Gastrocnemius medialis (tissue), 4 donors: ENCODE measurements around the gene ZNF536. TPM values are rescaled to one million over a fixed set of nuclear protein-coding genes. Genes with fewer than 3 reads are reported as not detected.

ENCODE experiments used
- ATAC-seq, 2 donors: fragments of 150-250 bp; one replicate each; pipeline ENCODE4 v1.9.1; 2016
- DNase-seq, 2 donors: peaks; one replicate each; pipeline ENCODE4 v3.0.0-alpha.2; 2019
- H3K27ac ChIP-seq, 4 donors: fragments of 200-600 bp; sonication (generic); 1 replicate in 1 of 4; 2 replicates in 3 of 4; pipeline ENCODE4 v1.5.1; 2016 to 2018; ENCODE audit warnings: mild to moderate bottlenecking in 2 of 4, moderate library complexity in 1 of 4
- H3K27me3 ChIP-seq, 3 donors: fragments of 200-600 bp; sonication (generic) in 2 of 3; 1 replicate in 1 of 3; 2 replicates in 2 of 3; pipeline versions ENCODE4 v1.5.1 to v1.6.0; 2016 to 2019; ENCODE audit warnings: mild to moderate bottlenecking in 1 of 3, moderate library complexity in 1 of 3
- H3K36me3 ChIP-seq, 2 donors: fragments of 200-600 bp; sonication (generic) in 1 of 2; one replicate each; pipeline ENCODE4 v1.5.1; 2017 to 2018
- H3K4me1 ChIP-seq, 2 donors: fragments of 200-600 bp; sonication (generic) in 1 of 2; one replicate each; pipeline ENCODE4 v1.5.1; 2016 to 2017; ENCODE audit warnings: mild to moderate bottlenecking in 2 of 2
- H3K4me3 ChIP-seq, 4 donors: fragments of 200-600 bp; sonication (generic) in 3 of 4; 1 replicate in 1 of 4; 2 replicates in 3 of 4; pipeline ENCODE4 v1.5.1; 2016 to 2019; ENCODE audit warnings: mild to moderate bottlenecking in 2 of 4
- H3K9me3 ChIP-seq, 3 donors: fragments of 200-600 bp; sonication (generic) in 2 of 3; 1 replicate in 1 of 3; 2 replicates in 2 of 3; pipeline ENCODE4 v1.5.1; 2016 to 2019
- CTCF ChIP-seq, 5 experiments: fragments of 450-650 bp in 3 of 5; fragments of 200-600 bp in 2 of 5; sonication (generic) in 2 of 5; IDR thresholded peaks in 4 of 5; conservative IDR thresholded peaks in 1 of 5; 1 replicate in 4 of 5; 2 replicates in 1 of 5; pipeline ENCODE4 v1.5.1; 2016 to 2019; ENCODE audit warnings: antibody characterized with exemption in 5 of 5, mild to moderate bottlenecking in 3 of 5, moderate library complexity in 3 of 5
- POLR2A ChIP-seq, 2 donors: fragments of 450-650 bp; IDR thresholded peaks; one replicate each; pipeline ENCODE4 v1.6.1; 2017; ENCODE audit warnings: antibody characterized with exemption in 2 of 2, mild to moderate bottlenecking in 2 of 2, moderate library complexity in 2 of 2
- in situ Hi-C, 4 donors: fragments of 200-750 bp; cut with MboI; loops; one replicate each; pipeline versions ENCODE4 v1.15.0 to v1.8.0; 2017; ENCODE audit warnings: low sequenced_read_pairs in 4 of 4
- intact Hi-C: fragments of 100-400 bp; cut with DNase I; formaldehyde crosslinking; loops from one replicate; pipeline ENCODE4 v1.15.1; 2023; ENCODE audit warnings: low total_unique reads
- total RNA-seq, 4 donors: library from RNA; depleted of rRNA; stranded (reverse); fragments of >200 nt; gene quantifications; one replicate each; pipeline versions ENCODE4 v1.1.0 to v1.2.3, GENCODE V29; 2016

Gene ZNF536
- total RNA-seq, 4 donors from 2014 or later = 0.12 to 0.44 (median 0.20) TPM; not detected in 1

- Histone ChIP-seq H3K4me3 (no peak overlapping the region), H3K27me3 (no peaks in the 10 kb centered on the region), H3K27ac (no peak overlapping the region), H3K9me3 (no peaks in the 10 kb centered on the region), H3K4me1 (no peaks in the 10 kb centered on the region), H3K36me3 (no peaks in the 10 kb centered on the region)
- TF ChIP-seq POLR2A (IDR thresholded peaks at IDR 0.05) = no peak
- in situ Hi-C loops = no loop called here
- intact Hi-C loops = no loop called here
- ATAC-seq (no peak), DNase-seq (no peak)
Observed at GRCh38 chr19:30426864-30427263, 54.7 kb downstream of the ZNF536 start.

- H3K4me1 ChIP-seq = no peaks in the 10 kb centered on the region
- DNase-seq (no peak), ATAC-seq (no peak)
- no peaks in the 10 kb centered on the region for H3K36me3 ChIP-seq
- in situ Hi-C loops = no loop called here
- TF ChIP-seq POLR2A (IDR thresholded peaks at IDR 0.05) (no peak), CTCF (IDR thresholded peaks at IDR 0.05 in 4 of 5, conservative IDR thresholded peaks at IDR 0.05 in 1 of 5) (no peak)
- intact Hi-C loops = no loop called here
- H3K27me3 ChIP-seq = no peaks in the 10 kb centered on the region
- no peak overlapping the region for H3K4me3 ChIP-seq
- H3K27ac ChIP-seq = no peak overlapping the region
- no peaks in the 10 kb centered on the region for H3K9me3 ChIP-seq
Observed at GRCh38 chr19:30428092-30428680, 56.0 kb downstream of the ZNF536 start.

- DNase-seq (no peak), ATAC-seq (no peak)
- no peak overlapping the region for H3K27ac ChIP-seq
- no peaks in the 10 kb centered on the region for H3K36me3 ChIP-seq
- no peak overlapping the region for H3K4me3 ChIP-seq
- in situ Hi-C loops = no loop called here
- no peaks in the 10 kb centered on the region for H3K4me1 ChIP-seq
- TF ChIP-seq CTCF (IDR thresholded peaks at IDR 0.05 in 4 of 5, conservative IDR thresholded peaks at IDR 0.05 in 1 of 5) (no peak), POLR2A (IDR thresholded peaks at IDR 0.05) (no peak)
- intact Hi-C loops = no loop called here
- no peaks in the 10 kb centered on the region for H3K27me3 ChIP-seq
- no peaks in the 10 kb centered on the region for H3K9me3 ChIP-seq
Observed at GRCh38 chr19:30428844-30429243, 56.7 kb downstream of the ZNF536 start.

- no peaks in the 10 kb centered on the region for H3K36me3 ChIP-seq
- intact Hi-C loops = no loop called here
Observed at GRCh38 chr19:30430206-30430734, 58.1 kb downstream of the ZNF536 start.

GRCh38 chr19:30431591-30431990, 59.4 kb downstream of the ZNF536 start:
- Histone ChIP-seq H3K36me3 (no peaks in the 10 kb centered on the region), H3K4me1 (no peaks in the 10 kb centered on the region), H3K4me3 (no peak overlapping the region), H3K9me3 (no peaks in the 10 kb centered on the region), H3K27me3 (no peaks in the 10 kb centered on the region), H3K27ac (no peak overlapping the region)
- TF ChIP-seq POLR2A (IDR thresholded peaks at IDR 0.05) = no peak
- no peak for TF ChIP-seq CTCF (IDR thresholded peaks at IDR 0.05 in 4 of 5, conservative IDR thresholded peaks at IDR 0.05 in 1 of 5)
- in situ Hi-C loops = no loop called here
- ATAC-seq = no peak
- intact Hi-C loops = no loop called here
- no peak for DNase-seq

More at GRCh38 chr19:30430206-30430734, 58.1 kb downstream of the ZNF536 start:
- no peaks in the 10 kb centered on the region for H3K9me3 ChIP-seq
- H3K27me3 ChIP-seq = no peaks in the 10 kb centered on the region
- H3K4me3 ChIP-seq = no peak overlapping the region
- TF ChIP-seq POLR2A (IDR thresholded peaks at IDR 0.05) = no peak
- no peak for TF ChIP-seq CTCF (IDR thresholded peaks at IDR 0.05 in 4 of 5, conservative IDR thresholded peaks at IDR 0.05 in 1 of 5)
- no peaks in the 10 kb centered on the region for H3K4me1 ChIP-seq
- no peak overlapping the region for H3K27ac ChIP-seq
- DNase-seq = no peak
- no peak for ATAC-seq
- in situ Hi-C loops = no loop called here
